ENCODE measurements around the gene MC4R.

Gene MC4R

GRCh38 chr18:60331890-60332289 is 40.7 kb downstream of the MC4R start:
- no peaks in the 10 kb centered on the region for H3K27me3 ChIP-seq (ENCODE audit: insufficient read depth, poor library complexity, severe bottlenecking)
- no peak overlapping the region for H3K27ac ChIP-seq (ENCODE audit: poor library complexity, severe bottlenecking)
- H3K4me3 ChIP-seq (ENCODE audit: severe bottlenecking), result no peak overlapping the region
- DNase-seq (ENCODE audit: low spot score) (no peak), ATAC-seq (ENCODE audit: low read depth) (no peak)
- H3K4me1 ChIP-seq (ENCODE audit: insufficient read depth, poor library complexity, severe bottlenecking), result no peaks in the 10 kb centered on the region
- H3K36me3 ChIP-seq (ENCODE audit: low read depth), result no peaks in the 10 kb centered on the region
- TF ChIP-seq CTCF (IDR thresholded peaks at IDR 0.05; ENCODE audit: poor library complexity, severe bottlenecking), result no peak
- no peaks in the 10 kb centered on the region for H3K9me3 ChIP-seq (ENCODE audit: severe bottlenecking)

GRCh38 chr18:60329131-60329530 is 43.4 kb downstream of the MC4R start:
- H3K36me3 ChIP-seq (ENCODE audit: low read depth), result no peaks in the 10 kb centered on the region
- DNase-seq (ENCODE audit: low spot score) (no peak), ATAC-seq (ENCODE audit: low read depth) (no peak)
- no peaks in the 10 kb centered on the region for H3K27me3 ChIP-seq (ENCODE audit: insufficient read depth, poor library complexity, severe bottlenecking)
- H3K4me3 ChIP-seq (ENCODE audit: severe bottlenecking), result no peak overlapping the region
- H3K27ac ChIP-seq (ENCODE audit: poor library complexity, severe bottlenecking), result no peak overlapping the region
- TF ChIP-seq CTCF (IDR thresholded peaks at IDR 0.05; ENCODE audit: poor library complexity, severe bottlenecking), result no peak
- no peaks in the 10 kb centered on the region for H3K9me3 ChIP-seq (ENCODE audit: severe bottlenecking)
- no peaks in the 10 kb centered on the region for H3K4me1 ChIP-seq (ENCODE audit: insufficient read depth, poor library complexity, severe bottlenecking)

- no peaks in the 10 kb centered on the region for H3K27me3 ChIP-seq (ENCODE audit: insufficient read depth, poor library complexity, severe bottlenecking)
- no peaks in the 10 kb centered on the region for H3K36me3 ChIP-seq (ENCODE audit: low read depth)
- ATAC-seq (ENCODE audit: low read depth), result no peak
- no peak for DNase-seq (ENCODE audit: low spot score)
- no peaks in the 10 kb centered on the region for H3K9me3 ChIP-seq (ENCODE audit: severe bottlenecking)
- TF ChIP-seq CTCF (IDR thresholded peaks at IDR 0.05; ENCODE audit: poor library complexity, severe bottlenecking), result no peak
- no peaks in the 10 kb centered on the region for H3K4me1 ChIP-seq (ENCODE audit: insufficient read depth, poor library complexity, severe bottlenecking)
- H3K4me3 ChIP-seq (ENCODE audit: severe bottlenecking), result no peak overlapping the region
- H3K27ac ChIP-seq (ENCODE audit: poor library complexity, severe bottlenecking), result no peak overlapping the region
These were observed 44.7 kb downstream of the MC4R start for GRCh38 chr18:60327880-60328279.

GRCh38 chr18:60322591-60322990 is 50.0 kb downstream of the MC4R start:
- ATAC-seq (ENCODE audit: low read depth) (no peak), DNase-seq (ENCODE audit: low spot score) (no peak)
- H3K4me3 ChIP-seq (ENCODE audit: severe bottlenecking), result no peak overlapping the region
- H3K9me3 ChIP-seq (ENCODE audit: severe bottlenecking), result no peaks in the 10 kb centered on the region
- H3K4me1 ChIP-seq (ENCODE audit: insufficient read depth, poor library complexity, severe bottlenecking), result no peaks in the 10 kb centered on the region
- H3K27me3 ChIP-seq (ENCODE audit: insufficient read depth, poor library complexity, severe bottlenecking), result no peaks in the 10 kb centered on the region
- no peak overlapping the region for H3K27ac ChIP-seq (ENCODE audit: poor library complexity, severe bottlenecking)
- TF ChIP-seq CTCF (IDR thresholded peaks at IDR 0.05; ENCODE audit: poor library complexity, severe bottlenecking), result no peak
- no peaks in the 10 kb centered on the region for H3K36me3 ChIP-seq (ENCODE audit: low read depth)
